Raji (cell line): ENCODE measurements around the gene RBBP8NL.

ENCODE experiments used
- POLR2A ChIP-seq: IDR thresholded peaks from 2 replicates; pipeline ENCODE4 v1.6.1; 2011; ENCODE audit warnings: low read depth, low read length, control low read depth; ENCODE audit not compliant: insufficient read depth

Gene RBBP8NL

DNA sequence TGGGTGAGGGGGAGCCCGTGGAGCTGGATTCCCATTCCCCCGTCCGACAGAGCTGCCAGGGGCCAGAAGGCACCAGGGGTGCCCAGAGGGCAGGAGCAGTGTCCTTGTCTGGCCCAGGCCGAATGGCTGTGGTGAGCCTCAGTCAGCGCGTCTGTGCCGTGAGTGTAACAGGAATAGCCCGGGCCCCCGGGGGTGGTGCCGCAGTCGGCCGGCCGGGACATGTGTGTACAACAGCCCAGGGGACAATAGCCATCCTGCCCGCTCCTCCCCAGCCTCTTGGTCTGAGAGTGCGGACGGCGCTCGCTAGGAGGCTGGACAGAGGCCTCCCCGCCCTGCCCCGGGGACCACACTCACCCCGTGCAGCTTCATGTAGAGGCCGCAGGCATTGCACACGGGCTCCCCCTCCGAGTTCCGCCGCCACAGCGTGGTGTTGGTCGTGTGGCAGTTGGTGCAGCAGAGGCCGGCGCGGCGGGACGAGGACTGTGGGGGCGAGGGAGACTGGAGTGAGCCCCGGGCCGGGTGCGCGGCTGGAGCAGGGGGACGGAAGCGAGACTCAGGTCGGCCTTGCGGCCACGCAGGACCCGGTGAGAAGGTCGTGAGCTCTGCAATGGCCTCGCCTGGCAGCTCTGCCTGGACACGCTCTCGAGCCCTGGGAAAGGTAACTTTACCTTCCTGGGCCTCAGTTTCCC is 38.9 kb upstream of the RBBP8NL start:
- TF ChIP-seq POLR2A = no peak

DNA sequence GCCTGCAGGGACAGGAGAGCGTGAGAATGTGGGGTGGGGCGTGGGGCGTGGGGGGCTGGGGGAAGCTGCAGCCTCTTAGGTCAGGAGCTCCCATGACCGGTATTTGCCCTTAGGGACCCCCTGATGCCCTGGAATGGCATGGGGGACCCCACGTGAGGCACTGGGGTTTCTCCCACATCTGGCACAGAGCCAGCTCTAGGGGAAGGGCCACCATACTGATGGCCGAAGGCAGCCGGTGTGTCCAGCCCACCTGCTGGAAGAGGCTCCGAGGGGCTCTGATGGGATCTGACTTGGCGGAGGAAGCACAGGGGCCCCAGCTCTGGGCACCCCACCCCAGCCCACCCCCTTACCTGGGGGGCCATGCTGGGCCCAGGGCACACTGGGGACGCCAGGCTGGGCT is 37.7 kb upstream of the RBBP8NL start:
- no peak for TF ChIP-seq POLR2A

DNA sequence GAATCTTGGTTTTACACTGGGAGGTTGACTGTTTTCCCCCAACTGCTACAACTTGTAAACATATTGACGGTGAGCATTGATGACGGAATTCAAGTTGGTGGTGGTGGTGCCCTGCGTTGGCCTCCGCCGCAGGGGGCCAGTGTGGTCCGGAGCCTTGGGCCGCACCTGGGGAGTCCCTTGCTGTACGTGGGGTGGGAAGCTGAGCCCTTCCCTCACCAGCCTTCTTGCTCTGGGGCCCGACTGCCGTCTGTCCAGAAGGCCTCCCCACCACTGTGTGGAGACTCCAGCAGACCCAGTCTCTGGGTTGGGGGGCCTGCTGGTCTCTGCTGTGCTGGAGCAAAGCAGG is 37.1 kb upstream of the RBBP8NL start:
- no peak for TF ChIP-seq POLR2A

DNA sequence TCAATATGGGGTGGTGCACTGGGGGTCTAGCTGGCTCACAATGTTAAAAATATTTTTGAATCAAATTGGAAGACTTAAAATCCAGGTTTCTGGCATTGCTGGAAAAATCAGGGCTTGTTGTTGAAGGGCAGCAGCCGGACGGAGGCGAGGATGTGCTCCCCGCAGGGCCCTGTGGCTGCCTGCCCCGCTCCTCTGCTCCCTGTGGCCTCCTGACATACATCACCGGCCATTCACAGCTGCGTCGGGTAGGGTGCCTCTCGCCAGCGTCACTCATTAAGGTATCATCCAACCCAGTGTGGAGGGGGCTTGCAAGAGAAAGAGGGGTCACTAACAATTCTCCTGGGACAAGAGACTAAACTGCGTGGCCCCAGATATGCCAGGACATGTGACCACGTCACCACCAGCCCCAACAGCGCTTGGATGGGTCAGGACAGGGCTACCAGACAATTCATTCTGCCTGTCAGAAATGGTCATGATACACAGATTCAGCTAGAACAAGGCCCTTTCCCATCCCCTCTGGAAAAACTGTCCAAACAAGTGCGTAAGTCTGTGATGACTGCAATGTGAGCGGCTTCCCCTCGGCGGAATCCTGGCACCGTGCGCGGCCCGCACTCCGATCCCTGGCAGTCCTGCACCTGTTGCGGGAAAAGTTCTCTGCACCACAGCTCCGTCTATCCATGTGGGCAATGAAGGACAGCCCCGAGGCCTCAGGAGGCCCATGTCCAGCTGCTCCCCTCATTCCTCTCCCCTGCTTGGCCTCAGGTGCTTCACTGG is 36.5 kb upstream of the RBBP8NL start:
- no peak for TF ChIP-seq POLR2A

DNA sequence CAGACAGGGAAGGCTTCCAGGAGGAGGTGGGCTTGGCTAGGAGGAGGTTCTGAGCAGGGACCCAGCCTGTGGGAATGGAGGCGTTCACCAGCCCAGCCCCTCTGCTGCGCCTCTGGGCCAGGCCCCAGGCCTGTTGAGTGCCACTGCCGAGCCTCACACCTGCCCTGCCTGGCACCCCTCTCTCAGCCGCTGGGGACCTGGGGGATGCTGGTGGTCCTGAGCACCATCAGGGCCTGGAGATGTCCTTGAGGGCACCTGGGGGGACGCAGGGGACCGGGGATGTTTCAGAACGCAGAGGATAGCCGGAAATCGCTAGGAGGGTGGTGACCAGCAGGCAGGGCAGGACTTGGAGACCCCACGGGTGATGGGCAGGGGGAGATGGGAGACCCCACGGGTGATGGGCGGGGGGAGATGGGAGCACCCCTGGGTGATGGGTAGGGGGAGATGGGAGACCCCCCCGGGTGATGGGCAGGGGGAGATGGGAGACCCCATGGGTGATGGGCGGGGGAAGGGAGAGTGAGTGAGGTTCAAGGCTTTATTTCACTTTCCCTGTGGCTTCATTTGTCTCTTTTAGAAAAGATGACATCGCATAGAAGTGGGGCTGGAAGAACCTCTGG is 35.7 kb upstream of the RBBP8NL start:
- TF ChIP-seq POLR2A = no peak

DNA sequence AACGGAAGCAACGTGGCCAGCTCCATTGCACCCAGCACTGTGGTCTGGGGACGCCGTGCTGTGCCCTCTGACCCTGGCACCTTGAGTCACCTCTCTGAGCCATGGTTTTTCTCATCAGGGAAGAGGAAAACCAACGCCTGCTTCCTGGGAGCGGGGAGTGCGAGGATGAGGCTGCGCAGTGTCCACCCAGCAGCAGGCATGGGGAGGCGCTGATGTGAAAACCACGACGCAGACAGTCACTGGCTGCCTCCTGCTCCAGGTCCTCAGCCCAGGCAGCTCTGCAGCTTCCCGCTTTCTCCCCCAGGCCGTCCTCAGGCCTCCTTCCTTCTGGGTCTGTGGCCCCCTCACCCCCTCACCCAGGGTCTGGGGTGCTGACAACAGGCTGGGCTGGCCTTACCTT is 34.5 kb upstream of the RBBP8NL start:
- TF ChIP-seq POLR2A = no peak

DNA sequence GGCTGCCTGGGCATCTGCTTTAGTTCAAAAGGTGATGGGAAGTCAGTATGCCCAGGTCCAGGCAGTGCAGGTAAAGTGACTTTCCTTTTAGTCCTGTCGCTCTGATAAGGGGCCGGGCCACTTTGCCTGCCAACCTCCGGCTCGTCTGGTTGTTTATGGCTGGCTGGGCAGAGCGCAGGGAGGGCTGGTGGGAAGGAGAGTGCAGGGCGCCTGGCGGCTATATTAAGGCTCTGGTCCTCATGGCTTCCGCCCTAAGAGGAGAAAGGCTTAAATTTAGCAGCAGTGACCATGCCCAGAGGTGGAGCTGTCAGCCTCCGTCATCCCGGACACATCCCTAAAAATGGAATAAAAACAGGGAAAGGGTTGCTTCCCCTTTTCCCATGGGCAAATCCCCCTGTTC is 33.8 kb upstream of the RBBP8NL start:
- TF ChIP-seq POLR2A = no peak

DNA sequence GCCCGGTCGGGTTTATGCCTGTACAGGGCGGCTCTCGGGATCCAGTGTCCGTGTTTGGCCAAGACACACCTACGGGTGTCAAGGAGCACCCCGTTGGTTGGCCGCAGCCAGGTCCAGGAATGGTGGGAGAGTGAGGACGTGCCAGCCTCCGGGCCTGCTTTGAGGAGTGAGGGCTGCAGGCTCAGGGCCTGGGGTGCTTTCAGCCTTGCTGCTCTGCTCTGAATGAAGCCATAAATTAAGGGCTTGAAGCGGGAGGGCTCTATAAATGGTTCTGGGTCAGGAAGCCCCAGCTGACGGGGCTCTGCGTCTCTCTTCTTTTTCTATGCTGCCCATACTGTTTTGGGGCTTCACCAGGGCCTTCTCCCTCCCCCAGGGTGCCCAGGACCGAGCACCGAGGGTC is 33.3 kb upstream of the RBBP8NL start:
- TF ChIP-seq POLR2A = no peak

DNA sequence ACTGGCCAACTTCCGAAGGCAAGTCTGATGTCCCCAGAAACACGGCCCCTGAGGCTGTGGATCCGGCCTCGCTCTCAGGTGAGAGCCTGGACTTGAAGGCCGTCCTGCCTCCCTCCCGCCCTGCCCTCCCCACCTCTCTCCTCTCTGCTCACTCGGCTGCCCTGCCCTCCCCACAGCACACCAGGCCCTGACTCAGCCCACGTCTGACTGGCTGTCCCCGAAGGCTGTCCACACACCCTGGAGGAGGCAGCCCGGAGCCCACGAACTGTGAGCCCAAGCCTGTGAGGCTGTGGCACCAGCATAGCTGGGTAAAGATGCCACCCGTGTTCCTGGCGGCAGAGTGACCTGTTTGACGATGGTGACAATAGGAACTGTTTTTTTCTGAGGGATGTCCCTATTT is 32.1 kb upstream of the RBBP8NL start:
- no peak for TF ChIP-seq POLR2A

DNA sequence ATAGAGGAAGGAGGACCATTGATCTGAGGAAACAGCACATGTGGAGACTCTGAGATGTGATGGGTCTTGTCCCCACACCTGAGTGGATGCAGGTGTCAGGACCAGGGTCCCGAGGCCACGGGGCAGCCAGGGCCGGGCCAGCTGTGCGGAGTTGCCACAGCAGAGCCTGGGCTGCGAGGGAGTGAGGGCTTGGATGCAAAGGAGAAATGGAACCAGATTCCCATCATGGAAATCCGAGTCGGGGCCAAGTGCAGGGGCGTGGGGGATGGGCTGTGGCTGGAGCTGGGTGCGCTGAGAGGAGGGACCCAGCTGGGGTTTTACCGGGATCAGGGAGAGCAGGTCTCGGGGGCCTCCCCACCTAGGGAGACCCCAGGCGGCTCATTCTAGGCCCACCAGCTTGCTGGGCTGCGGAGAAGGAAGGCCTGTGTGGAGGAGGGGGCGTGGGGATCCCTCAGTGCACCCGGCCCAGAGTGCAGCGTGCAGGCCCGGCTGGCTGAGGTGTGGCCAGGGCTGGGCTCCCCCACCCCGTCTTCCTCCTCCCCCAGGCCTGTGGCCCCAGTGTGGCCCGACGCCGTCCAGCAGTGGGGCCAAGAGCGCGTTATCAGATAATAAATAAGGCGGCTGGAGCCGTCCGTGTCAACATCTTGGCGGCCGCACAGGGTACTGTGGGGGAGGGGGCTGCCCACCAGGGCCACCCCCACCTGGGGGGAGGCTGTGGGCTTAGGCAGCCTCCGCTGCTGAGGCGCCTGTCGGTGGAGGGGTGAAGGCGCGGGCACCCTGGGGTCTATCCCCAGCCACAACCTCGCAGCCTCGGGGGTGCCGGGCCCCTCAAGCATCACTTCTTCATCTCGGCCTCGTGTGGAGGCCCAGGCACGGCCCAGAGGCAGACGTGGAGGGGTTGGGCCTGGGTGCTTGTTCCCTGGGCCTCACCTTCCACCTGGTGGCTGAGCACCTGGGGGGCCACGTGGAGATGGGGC is 31.2 kb upstream of the RBBP8NL start:
- no peak for TF ChIP-seq POLR2A

DNA sequence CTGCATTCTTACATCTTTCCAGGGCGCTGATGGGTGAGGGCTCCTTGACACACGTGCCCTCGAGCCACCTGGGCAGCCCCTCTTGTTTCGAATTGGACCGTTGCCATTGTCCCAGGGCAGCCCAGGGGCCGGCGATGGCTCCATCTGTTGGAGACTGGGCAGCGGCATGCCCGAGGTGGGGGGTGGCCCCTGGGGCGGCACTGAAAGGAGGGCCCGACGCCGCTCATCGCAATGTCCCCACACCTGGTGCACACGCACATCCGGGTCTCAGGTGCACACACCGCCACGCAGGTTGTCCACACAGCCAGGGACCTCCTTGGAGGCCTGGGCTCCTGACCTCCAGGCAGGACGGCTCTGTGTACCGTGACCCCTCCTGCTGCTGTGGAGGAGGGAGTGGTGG is 30.5 kb upstream of the RBBP8NL start:
- TF ChIP-seq POLR2A = no peak

DNA sequence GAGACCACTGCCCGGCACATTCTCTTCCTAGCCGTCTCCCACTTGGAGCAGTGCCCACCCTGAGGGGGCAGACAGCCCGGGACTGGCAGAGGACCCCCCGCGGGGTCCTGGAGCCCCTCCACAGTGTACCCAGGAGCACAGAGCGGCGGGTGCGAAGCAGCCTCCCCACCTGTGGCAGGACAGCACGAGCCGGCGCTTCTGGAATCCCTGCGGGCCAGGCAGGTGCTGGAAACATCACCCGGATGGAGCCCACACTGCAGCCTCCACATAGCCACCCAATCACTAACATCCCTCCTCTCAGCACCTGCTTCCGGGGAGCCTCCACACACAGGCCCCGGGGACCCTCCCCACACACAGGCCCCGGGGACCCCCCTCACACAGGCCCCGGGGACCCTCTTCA is 29.8 kb upstream of the RBBP8NL start:
- no peak for TF ChIP-seq POLR2A

DNA sequence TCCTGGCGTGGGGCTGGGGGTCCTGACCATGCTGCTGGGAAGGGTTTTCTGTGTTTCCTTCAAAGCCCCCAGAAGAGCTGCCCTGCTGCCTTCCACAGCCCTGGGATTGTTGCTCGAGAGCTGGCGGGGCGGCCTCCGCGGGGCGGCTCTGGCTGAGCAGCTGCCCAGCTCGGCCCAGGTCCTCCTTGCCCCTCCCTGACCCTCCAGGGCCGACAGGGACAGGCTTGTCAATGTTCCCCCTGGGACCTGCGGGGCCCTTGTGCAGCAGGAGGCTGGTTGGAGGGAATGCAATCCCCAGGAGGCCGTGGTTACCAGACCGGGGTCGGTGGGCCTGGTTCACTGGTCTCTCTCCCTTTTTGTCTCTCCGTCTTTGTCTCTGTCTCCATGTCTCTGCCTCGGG is 28.6 kb upstream of the RBBP8NL start:
- no peak for TF ChIP-seq POLR2A

DNA sequence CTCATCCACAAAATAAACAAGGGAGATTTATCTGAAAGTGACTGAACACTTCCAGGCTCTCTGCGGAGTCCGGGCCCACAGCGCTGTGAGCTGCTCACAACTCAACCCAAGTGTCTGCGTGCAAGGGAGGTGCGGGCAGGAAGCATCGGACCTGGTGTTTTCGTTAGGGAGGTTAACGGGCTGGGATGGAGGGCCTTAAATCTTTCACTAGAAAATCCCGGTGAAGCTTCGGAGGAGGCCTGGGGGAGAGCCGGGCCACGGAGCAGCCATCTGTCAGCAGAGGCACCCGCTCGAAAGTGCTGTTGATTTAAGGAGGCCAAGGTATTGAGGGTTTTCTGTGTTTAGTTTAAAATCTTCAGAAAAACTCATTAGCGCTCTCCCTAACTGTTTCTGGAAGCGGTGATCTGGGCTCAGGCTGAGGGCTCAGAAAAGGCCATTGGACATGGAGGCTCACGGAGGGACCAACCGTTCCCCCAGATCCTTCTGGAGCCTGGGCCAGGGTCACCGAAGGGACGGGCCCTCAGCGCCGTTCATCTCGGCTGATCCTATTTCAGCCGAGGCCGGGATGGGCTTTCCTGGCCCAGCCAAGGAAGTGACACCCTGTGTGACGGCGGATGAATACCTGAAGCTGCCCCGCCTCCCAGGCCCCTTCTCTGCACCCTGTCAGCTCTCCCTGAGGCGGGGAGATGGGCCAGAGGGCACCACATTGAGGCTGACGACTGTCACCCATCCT is 27.7 kb upstream of the RBBP8NL start:
- TF ChIP-seq POLR2A = no peak
